Measurements from ENCODE around the gene MAGI2.

MAGI2 gene

DNA sequence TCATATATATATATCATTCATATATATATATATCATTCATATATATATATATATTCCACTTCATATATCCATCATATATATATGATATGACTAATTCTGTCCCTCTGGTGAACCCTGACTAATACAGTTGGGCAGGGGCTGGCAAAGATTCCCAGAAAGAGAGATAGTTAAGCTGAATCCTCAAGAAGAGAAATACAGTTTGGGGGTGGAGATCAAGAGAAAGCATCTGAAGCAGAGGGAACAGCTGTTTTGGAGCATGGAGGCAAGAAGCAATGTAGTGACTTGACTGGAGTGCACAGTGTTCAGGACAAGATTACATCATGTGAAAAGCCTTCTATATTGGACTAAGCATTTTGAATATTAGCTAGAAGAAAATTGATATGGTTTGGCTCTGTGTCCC, 540.7 kb downstream of the MAGI2 start:
- DNase-seq (ENCODE audit: low read depth), result no peak

GRCh38 chr7:78906735-78907134, 546.7 kb downstream of the MAGI2 start:
- DNase-seq (ENCODE audit: low read depth), result no peak

DNA sequence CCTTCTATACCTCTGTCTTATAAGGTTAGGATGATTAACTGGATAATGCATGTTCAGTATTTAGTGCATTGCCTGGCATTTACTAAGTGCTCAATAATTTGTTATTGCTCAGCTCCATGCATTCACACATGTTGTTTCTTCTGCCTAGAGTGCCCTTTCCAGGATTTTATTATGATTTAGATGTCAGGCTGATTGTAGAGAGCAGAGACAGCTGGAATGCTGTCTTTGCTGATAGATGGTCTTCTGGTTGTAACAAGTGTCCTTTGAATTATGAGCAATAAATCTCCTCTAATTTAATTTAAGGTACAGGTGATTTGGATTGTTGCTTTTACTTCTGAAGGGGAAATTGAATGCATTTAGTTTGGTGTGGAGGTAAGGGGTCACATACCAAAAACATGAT, 548.0 kb downstream of the MAGI2 start:
- no peak for DNase-seq (ENCODE audit: low read depth)

GRCh38 chr7:78904983-78905382, 548.5 kb downstream of the MAGI2 start:
- no peak for DNase-seq (ENCODE audit: low read depth)

GRCh38 chr7:78901566-78901965, 551.9 kb downstream of the MAGI2 start:
- DNase-seq (ENCODE audit: low read depth), result no peak

GRCh38 chr7:78900806-78901205, 552.7 kb downstream of the MAGI2 start:
- no peak for DNase-seq (ENCODE audit: low read depth)

GRCh38 chr7:78895393-78895792, 558.1 kb downstream of the MAGI2 start:
- DNase-seq (ENCODE audit: low read depth), result no peak

GRCh38 chr7:78879206-78879605, 574.3 kb downstream of the MAGI2 start:
- no peak for DNase-seq (ENCODE audit: low read depth)

DNA sequence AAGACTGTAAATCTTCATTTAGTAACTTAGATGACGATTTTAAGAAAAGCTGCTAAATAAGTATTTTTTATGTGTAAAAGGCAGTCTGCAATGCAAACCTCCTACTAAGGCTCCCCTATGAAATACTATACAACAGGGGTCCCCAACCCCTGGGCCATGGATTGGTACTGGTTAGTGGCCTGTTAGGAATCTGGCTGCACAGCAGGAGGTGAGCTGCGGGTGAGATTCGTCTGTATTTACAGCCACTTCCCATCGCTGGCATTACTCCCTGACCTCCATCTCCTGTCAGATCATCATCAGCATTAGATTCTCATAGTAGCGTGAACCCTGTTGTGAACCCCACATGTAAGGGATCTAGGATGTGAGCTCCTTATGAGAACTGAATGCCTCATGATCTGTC, 580.4 kb downstream of the MAGI2 start:
- DNase-seq (ENCODE audit: low read depth), result no peak

DNA sequence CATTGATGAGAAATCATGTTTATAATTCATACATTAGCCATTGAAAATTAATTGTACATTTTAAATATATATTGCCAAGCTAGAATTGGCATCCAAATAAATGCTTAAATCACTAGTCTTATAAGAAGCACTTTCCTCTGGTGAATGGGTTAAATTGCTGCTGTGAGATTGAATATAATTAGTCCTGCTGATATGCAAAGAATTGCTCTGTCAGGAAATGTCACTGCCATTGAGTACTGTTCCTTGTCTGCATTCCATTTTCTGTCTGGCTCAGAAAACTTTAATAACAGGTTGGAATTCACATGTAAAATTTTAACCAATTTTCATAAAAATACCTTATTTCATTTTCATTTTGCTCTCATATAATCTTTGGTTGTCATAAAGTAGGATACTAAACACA, 589.1 kb downstream of the MAGI2 start:
- DNase-seq (ENCODE audit: low read depth), result no peak

DNA sequence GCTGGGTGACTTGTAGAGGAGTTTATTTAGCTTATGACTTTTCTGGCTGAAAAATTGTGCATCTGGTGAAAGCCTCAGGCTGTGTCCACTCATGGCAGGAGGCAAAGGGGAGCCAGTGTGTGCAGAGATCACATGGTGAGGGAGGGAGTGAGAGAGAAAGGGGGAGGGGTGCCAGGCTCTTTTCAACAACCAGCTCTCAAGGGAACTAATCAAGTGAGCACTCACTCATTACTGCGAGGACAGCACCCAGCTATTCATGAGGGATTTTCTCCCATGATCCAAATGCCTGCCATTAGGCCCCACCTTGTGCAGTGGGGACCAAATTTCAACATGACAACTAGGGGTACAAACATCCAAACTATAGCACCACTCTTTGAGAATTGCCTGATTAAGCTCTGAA, 590.2 kb downstream of the MAGI2 start:
- no peak for DNase-seq (ENCODE audit: low read depth)

GRCh38 chr7:78862411-78862900, 591.0 kb downstream of the MAGI2 start:
- DNase-seq (ENCODE audit: low read depth), result no peak

- peak; percentile 2 for DNase-seq (ENCODE audit: low read depth)
Measured at GRCh38 chr7:78852951-78853350, 600.5 kb downstream of the MAGI2 start.

- no peak for DNase-seq (ENCODE audit: low read depth)
Measured at GRCh38 chr7:78850093-78850740, 603.2 kb downstream of the MAGI2 start.

- no peak for DNase-seq (ENCODE audit: low read depth)
Measured at GRCh38 chr7:78845155-78845554, 608.3 kb downstream of the MAGI2 start.

- no peak for DNase-seq (ENCODE audit: low read depth)
Measured at GRCh38 chr7:78842068-78842467, 611.4 kb downstream of the MAGI2 start.

DNA sequence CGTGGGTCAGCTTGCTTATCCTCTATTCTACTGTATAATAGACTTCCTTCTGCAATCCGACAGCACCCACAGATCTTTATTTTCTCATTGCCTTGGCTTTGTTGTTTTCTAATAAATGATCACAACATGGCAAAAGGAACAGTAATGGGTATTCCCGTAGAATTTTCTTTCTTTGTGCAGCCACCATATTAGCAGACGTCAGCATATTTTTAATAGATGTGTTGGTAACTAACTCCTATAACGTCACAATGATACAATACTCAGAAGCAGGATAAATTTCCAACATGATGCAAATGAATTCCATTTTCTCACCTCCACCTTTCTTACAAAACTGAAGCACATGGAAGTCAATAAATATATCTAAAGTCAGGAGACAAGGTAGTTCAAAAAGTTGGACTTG, 617.6 kb downstream of the MAGI2 start:
- DNase-seq (ENCODE audit: low read depth), result no peak

- peak; percentile 14 for DNase-seq (ENCODE audit: low read depth)
Measured at GRCh38 chr7:78828317-78828716, 625.1 kb downstream of the MAGI2 start.

DNA sequence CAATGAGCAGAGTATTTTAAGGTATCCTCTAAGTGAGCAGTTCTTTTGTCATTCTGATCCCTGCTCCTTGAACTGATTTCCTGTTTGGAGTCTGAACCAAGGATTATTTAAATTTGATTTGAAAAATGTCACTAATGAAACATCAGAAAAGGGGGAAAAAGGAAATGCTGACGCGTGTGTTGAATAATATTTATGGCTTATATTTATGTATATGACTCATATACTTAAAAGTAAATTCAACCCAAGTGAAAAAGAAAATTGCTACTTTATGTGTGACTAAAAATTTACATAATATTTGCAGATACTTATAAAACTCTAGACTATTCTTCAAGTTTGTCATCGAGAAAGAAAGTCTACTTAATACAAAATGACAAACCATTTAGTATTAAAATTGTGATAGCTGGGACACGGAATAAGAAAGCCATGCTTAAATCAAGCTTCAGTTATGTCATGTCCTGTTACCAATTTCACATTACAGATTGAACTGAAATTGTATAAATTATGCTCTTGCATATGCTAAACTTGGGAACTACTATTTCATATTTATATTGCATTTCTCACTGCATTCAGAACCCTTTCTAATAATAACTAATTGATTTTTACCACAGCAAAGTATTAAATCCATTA, 649.9 kb downstream of the MAGI2 start:
- no peak for DNase-seq (ENCODE audit: low read depth)

- DNase-seq (ENCODE audit: low read depth), result no peak
Measured at GRCh38 chr7:78794101-78794500, 659.4 kb downstream of the MAGI2 start.

GRCh38 chr7:78792624-78793023, 660.8 kb downstream of the MAGI2 start:
- no peak for DNase-seq (ENCODE audit: low read depth)

- no peak for DNase-seq (ENCODE audit: low read depth)
Measured at GRCh38 chr7:78792006-78792405, 661.5 kb downstream of the MAGI2 start.

DNA sequence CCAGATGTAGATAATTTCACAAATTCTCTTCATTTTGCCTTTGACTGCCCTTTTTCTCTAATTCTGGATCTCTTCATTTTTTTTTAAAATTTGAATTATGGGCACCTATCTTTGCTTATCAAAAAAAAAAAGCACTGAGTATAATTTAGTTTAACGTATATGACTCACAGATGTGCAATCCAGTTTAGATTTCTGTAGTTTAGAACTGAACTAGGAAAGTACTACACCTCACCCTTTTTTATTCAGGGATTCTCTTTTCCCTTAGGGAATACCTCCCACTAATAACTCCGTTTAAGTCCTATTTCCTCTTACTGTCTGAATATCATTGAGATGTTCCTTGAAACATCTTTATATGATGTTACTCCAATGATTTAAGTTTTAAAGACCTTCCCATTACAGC, 665.0 kb downstream of the MAGI2 start:
- DNase-seq (ENCODE audit: low read depth), result no peak

- no peak for DNase-seq (ENCODE audit: low read depth)
Measured at GRCh38 chr7:78787854-78788253, 665.6 kb downstream of the MAGI2 start.
